PC-3 (cell line): ENCODE data around the gene N4BP3.

ENCODE experiments used
- EZH2 ChIP-seq: fragments of 300-600 bp; sonication (generic); IDR thresholded peaks from one replicate; pipeline ENCODE4 v1.6.1; 2017; ENCODE audit warnings: antibody characterized with exemption, mild to moderate bottlenecking, low read length; ENCODE audit not compliant: unreplicated experiment
- EZH2phosphoT487 ChIP-seq: fragments of 300-600 bp; sonication (generic); IDR thresholded peaks from 2 replicates; pipeline ENCODE4 v1.6.1; 2018; ENCODE audit warnings: mild to moderate bottlenecking, antibody characterized with exemption, low read length, borderline replicate concordance
- TF ChIP-seq, protein P1 (sequence below): fragments of 300-600 bp; sonication (generic); conservative IDR thresholded peaks from 2 replicates; pipeline ENCODE4 v1.5.1; 2017; ENCODE audit warnings: antibody characterized with exemption, low read depth, mild to moderate bottlenecking, low read length

DNA sequence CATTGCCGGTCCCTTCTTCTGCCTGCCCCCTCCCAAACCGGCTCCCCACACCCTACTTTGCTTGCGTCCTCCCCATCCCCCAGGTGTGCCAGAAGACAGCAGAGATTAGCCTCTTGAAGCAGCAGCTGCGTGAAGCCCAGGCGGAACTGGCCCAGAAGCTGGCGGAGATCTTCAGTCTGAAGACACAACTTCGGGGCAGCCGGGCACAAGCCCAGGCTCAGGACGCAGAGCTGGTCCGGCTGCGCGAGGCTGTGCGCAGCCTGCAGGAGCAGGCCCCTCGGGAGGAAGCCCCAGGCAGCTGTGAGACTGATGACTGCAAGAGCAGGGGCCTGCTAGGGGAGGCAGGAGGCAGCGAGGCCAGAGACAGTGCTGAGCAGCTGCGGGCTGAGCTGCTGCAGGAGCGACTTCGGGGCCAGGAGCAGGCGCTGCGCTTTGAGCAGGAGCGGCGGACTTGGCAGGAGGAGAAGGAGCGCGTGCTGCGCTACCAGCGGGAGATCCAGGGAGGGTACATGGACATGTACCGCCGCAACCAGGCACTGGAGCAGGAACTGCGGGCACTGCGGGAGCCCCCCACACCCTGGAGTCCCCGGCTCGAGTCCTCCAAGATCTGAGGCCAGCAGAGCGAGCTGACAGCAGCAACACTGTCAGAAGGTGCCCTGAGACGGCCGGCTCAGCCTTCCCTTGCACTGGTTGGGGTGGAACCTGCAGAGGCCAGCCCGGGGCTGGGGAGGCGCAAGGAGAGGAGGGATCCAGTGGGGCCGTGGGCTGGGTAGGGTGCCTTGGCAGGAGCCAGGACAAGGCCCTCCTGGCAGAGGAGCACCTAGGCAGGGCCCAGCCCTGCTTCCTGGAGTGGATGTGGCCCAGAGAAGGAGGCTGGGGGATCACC lies 8.3 kb downstream of the N4BP3 start:
- no peak for TF ChIP-seq EZH2
- TF ChIP-seq, protein P1, sequence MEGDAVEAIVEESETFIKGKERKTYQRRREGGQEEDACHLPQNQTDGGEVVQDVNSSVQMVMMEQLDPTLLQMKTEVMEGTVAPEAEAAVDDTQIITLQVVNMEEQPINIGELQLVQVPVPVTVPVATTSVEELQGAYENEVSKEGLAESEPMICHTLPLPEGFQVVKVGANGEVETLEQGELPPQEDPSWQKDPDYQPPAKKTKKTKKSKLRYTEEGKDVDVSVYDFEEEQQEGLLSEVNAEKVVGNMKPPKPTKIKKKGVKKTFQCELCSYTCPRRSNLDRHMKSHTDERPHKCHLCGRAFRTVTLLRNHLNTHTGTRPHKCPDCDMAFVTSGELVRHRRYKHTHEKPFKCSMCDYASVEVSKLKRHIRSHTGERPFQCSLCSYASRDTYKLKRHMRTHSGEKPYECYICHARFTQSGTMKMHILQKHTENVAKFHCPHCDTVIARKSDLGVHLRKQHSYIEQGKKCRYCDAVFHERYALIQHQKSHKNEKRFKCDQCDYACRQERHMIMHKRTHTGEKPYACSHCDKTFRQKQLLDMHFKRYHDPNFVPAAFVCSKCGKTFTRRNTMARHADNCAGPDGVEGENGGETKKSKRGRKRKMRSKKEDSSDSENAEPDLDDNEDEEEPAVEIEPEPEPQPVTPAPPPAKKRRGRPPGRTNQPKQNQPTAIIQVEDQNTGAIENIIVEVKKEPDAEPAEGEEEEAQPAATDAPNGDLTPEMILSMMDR = no peak
- TF ChIP-seq EZH2phosphoT487 = no peak
